HepG2 (cell line): Measurements from ENCODE around the gene ARF5. TPM values are rescaled to one million over a fixed set of nuclear protein-coding genes. Genes with fewer than 3 reads are reported as not detected.

Experiments used
- ATAC-seq: fragments of 200-7000 bp; cut with Tn5 transposase; 3 replicates; pipeline ENCODE4 v1.9.1; 2020; ENCODE audit warnings: mild to moderate bottlenecking, moderate library complexity
- BruUV-seq: library from RNA; stranded (reverse); fragments of 400-500 nt; replicated peaks from 2 replicates; lab custom pipeline; 2021; lab: Mats Ljungman, UMichigan
- CTCF ChIA-PET: fragments of 300-600 bp; formaldehyde crosslinking; extraction: SDS; loops from one replicate; lab custom pipeline; 2021; ENCODE audit warnings: low total read pairs, inconsistent platforms, low intra/inter-chr PET ratio; lab: Yijun Ruan, JAX
- POLR2A ChIA-PET: fragments of 350-600 bp; sonication (Branson Sonifier 250); formaldehyde crosslinking; loops from one replicate; lab custom pipeline; 2020; ENCODE audit warnings: antibody characterized with exemption, inconsistent platforms; lab: Yijun Ruan, JAX
- DNase-seq: peaks from one replicate; pipeline ENCODE4 v3.0.0-alpha.2; 2015; ENCODE audit warnings: low spot score
- FAIRE-seq: peaks from 3 replicates; lab custom pipeline; 2011; peaks lifted over from hg19 to GRCh38; lab: Jason Lieb, UNC
- H2AFZ ChIP-seq: one replicate; pipeline ENCODE4 v1.6.1; 2011; ENCODE audit warnings: low read length, inconsistent platforms
- H3K27ac ChIP-seq: fragments of 300-600 bp; 3 replicates; pipeline ENCODE4 v1.8.0; 2011; ENCODE audit warnings: mixed run types, mild to moderate bottlenecking, mixed read lengths, low read length, inconsistent platforms; ENCODE audit not compliant: insufficient read depth; ENCODE audit errors: extremely low read length
- H3K27me3 ChIP-seq, 2 experiments: fragments of 200-600 bp in 1 of 2; 2 replicates in 1 of 2; 3 replicates in 1 of 2; pipeline versions ENCODE4 v1.6.0 to v1.8.0; 2011; ENCODE audit warnings: low read length in 2 of 2, mild to moderate bottlenecking in 2 of 2, moderate library complexity in 2 of 2, inconsistent platforms in 1 of 2; ENCODE audit not compliant: insufficient read depth in 2 of 2, control insufficient read depth in 1 of 2
- H3K36me3 ChIP-seq, 2 experiments: fragments of 200-600 bp in 1 of 2; replicated peaks in 1 of 2; 2 replicates in 1 of 2; 3 replicates in 1 of 2; pipeline versions ENCODE4 v1.5.1 to v1.8.0; 2011; ENCODE audit warnings: low read length in 2 of 2, inconsistent platforms in 1 of 2; ENCODE audit not compliant: insufficient read depth in 2 of 2, control insufficient read depth in 1 of 2
- H3K4me1 ChIP-seq: 2 replicates; pipeline ENCODE4 v1.5.1; 2012; ENCODE audit warnings: low read length, inconsistent platforms; ENCODE audit not compliant: insufficient read depth
- H3K4me2 ChIP-seq: 2 replicates; pipeline ENCODE4 v1.6.0; 2011; ENCODE audit warnings: low read depth, low read length, inconsistent platforms
- H3K4me3 ChIP-seq, 3 experiments: fragments of 200-600 bp in 1 of 3; sonication (generic), shearing (Covaris generic) in 1 of 3; replicated peaks in 1 of 3; 2 replicates each; pipeline ENCODE4 v1.5.1; 2011 to 2016; ENCODE audit warnings: low read length in 3 of 3, inconsistent platforms in 2 of 3, low read depth in 2 of 3, mild to moderate bottlenecking in 2 of 3, control low read depth in 1 of 3, mixed read lengths in 1 of 3; ENCODE audit not compliant: insufficient read depth in 1 of 3
- H3K79me2 ChIP-seq: one replicate; pipeline ENCODE4 v1.6.1; 2011; ENCODE audit warnings: low read length, inconsistent platforms; ENCODE audit not compliant: insufficient read depth
- H3K9ac ChIP-seq: 2 replicates; pipeline ENCODE4 v1.6.0; 2011; ENCODE audit warnings: mild to moderate bottlenecking, low read depth, low read length, inconsistent platforms; ENCODE audit not compliant: insufficient read depth
- H3K9me3 ChIP-seq: 2 replicates; pipeline ENCODE4 v1.5.1; 2012; ENCODE audit warnings: mild to moderate bottlenecking, low read length
- H4K20me1 ChIP-seq: 2 replicates; pipeline ENCODE4 v1.6.0; 2011; ENCODE audit warnings: inconsistent platforms, mild to moderate bottlenecking, low read length, moderate library complexity; ENCODE audit not compliant: insufficient read depth
- CTCF ChIP-seq: sonication (generic); formaldehyde crosslinking; IDR thresholded peaks from 2 replicates; pipeline ENCODE4 v1.5.0; 2020; ENCODE audit warnings: mild to moderate bottlenecking, missing genetic modification reagents, moderate library complexity
- KLF6 ChIP-seq: IDR thresholded peaks from 2 replicates; pipeline ENCODE4 v1.8.0; 2016; ENCODE audit warnings: missing biosample characterization, missing genetic modification reagents
- NFIC ChIP-seq: IDR thresholded peaks from 2 replicates; pipeline ENCODE4 v1.6.1; 2012; ENCODE audit warnings: mild to moderate bottlenecking, low read length, inconsistent platforms
- RBFOX2 ChIP-seq: fragments of 200-400 bp; formaldehyde crosslinking; IDR thresholded peaks from 2 replicates; pipeline ENCODE4 v1.6.1; 2017; ENCODE audit warnings: low read depth, mild to moderate bottlenecking, low read length
- SMC3 ChIP-seq: IDR thresholded peaks from 2 replicates; pipeline ENCODE4 v1.6.1; 2011; ENCODE audit warnings: low read length, improper control_type of control experiment
- SRF ChIP-seq: IDR thresholded peaks from 2 replicates; pipeline ENCODE4 v1.6.1; 2011; ENCODE audit warnings: mild to moderate bottlenecking, low read depth, low read length, moderate library complexity
- STAG1 ChIP-seq: sonication (generic); formaldehyde crosslinking; IDR thresholded peaks from 2 replicates; pipeline ENCODE4 v1.4.0; 2020; ENCODE audit warnings: missing genetic modification reagents
- XRCC5 ChIP-seq: fragments of 200-400 bp; formaldehyde crosslinking; optimal IDR thresholded peaks from 2 replicates; pipeline ENCODE3; 2017; ENCODE audit warnings: mild to moderate bottlenecking, low read length
- YEATS4 ChIP-seq: sonication (generic); formaldehyde crosslinking; IDR thresholded peaks from 2 replicates; pipeline ENCODE4 v1.4.0; 2020; ENCODE audit warnings: missing genetic modification reagents, borderline replicate concordance
- WGBS: methylation state at CpG from one replicate; pipeline ENCODE4 v1.1.6; 2017; ENCODE audit warnings: low lambda C conversion rate; 5-methylcytosine and 5-hydroxymethylcytosine counted together
- in situ Hi-C: cut with HindIII; loops from 2 replicates; pipeline ENCODE4 v1.10.0; 2017; ENCODE audit warnings: low pct_unique_long_range_greater_than_20kb; ENCODE audit not compliant: extremely low pct_ligation_motif_present
- intact Hi-C: fragments of 100-400 bp; cut with micrococcal nuclease; formaldehyde crosslinking; loops from one replicate; pipeline ENCODE4 v1.10.0; 2022; ENCODE audit not compliant: unreplicated experiment
- polyA plus RNA-seq, 8 experiments: library from polyadenylated mRNA; depleted of rRNA in 3 of 8; stranded (reverse) in 7 of 8; unstranded in 1 of 8; fragments of >200 nt; fragmentation: Illumina TruSeq in 4 of 8; extraction: Trizol in 4 of 8; gene quantifications; 2 replicates each; pipeline versions ENCODE4 v1.2.1 to v1.2.3, GENCODE V29; 2011 to 2016; ENCODE audit warnings: low read depth in 4 of 8, missing spikeins in 1 of 8, mixed read lengths in 1 of 8; ENCODE audit not compliant: insufficient read depth in 1 of 8
- total RNA-seq, 5 experiments: library from RNA; depleted of rRNA; stranded (reverse); fragments of >200 nt; fragmentation: Illumina TruSeq; extraction: Trizol; gene quantifications; 2 replicates each; pipeline ENCODE4 v1.2.3, GENCODE V29; 2016; ENCODE audit warnings: low read depth in 1 of 5

ARF5 gene
- total and polyA plus RNA-seq, 2 of the 13 experiments (the other 11 are each of a cell fraction or from before 2014, with no cell fraction given), result 109 to 135 TPM

- Histone ChIP-seq H3K79me2 (no peaks in the 10 kb centered on the region), H3K36me3 (no peaks in the 10 kb centered on the region), H3K27me3 (peaks cover 0 to 4% of the 10 kb centered on the region in 2 experiments; a peak in 3 of 5 replicates), H3K4me3 (no peak overlapping the region), H4K20me1 (no peaks in the 10 kb centered on the region), H2AFZ (no peak overlapping the region), H3K4me1 (peaks cover 7% of the 10 kb centered on the region; the same call in 1 of the 2 replicates), H3K27ac (no peak overlapping the region), H3K9me3 (no peaks in the 10 kb centered on the region), H3K4me2 (no peak overlapping the region), H3K9ac (no peak overlapping the region)
- peak; percentile 79 for ATAC-seq
- peak; percentile 27 for DNase-seq
- BruUV-seq, result no TSS peak
- intact Hi-C loops (no loop called here), in situ Hi-C loops (no loop called here)
- peak; percentile 19; the same call in 1 of the 2 replicates for TF ChIP-seq SMC3
- TF ChIP-seq CTCF (CRISPR knock-in tag), result peak; percentile 69
- no peak for TF ChIP-seq YEATS4 (CRISPR knock-in tag)
- TF ChIP-seq STAG1 (CRISPR knock-in tag), result peak; percentile 47
- peak; percentile 48 for TF ChIP-seq XRCC5
- ChIA-PET CTCF (no interaction called here), POLR2A (no interaction called here)
- 67% methylated on average over 3 of the region's 6 CpGs for WGBS
- no peak for FAIRE-seq
Observed at GRCh38 chr7:127598318-127598717, 10.1 kb downstream of the ARF5 start.

DNA sequence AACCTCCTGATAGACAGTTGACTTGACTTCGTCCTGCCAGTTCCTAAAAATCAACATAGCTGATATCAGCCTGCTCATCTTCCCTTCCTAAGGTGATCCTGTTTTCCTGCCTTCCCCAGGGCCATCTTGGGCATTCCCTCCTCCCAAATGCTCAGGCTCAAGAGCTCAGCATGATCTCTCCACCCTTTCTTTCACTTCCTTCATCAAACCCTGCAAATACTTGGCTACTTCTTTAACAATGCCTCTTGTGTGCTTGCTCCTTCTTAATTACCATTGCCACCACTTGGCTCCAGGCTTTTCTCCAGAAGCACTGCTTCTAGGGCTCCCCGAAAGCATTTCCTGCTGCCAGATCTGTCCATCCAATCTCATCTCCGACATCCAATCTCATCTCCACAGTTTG lies 12.7 kb downstream of the ARF5 start:
- no peak for ATAC-seq
- no peak for TF ChIP-seq SRF
- TF ChIP-seq RBFOX2, result no peak
- TF ChIP-seq NFIC, result no peak
- TF ChIP-seq KLF6 (CRISPR knock-in tag), result no peak
- TF ChIP-seq, all 625 proteins: peak for 0
- CTCF ChIA-PET, result no interaction called here
- Histone ChIP-seq H3K79me2 (no peaks in the 10 kb centered on the region), H3K4me1 (no peaks in the 10 kb centered on the region), H3K27me3 (peaks cover 0 to 10% of the 10 kb centered on the region in 2 experiments; a peak in 2 of 5 replicates), H3K9ac (no peak overlapping the region), H2AFZ (no peak overlapping the region), H3K27ac (no peak overlapping the region), H3K9me3 (no peaks in the 10 kb centered on the region), H4K20me1 (no peaks in the 10 kb centered on the region), H3K4me2 (no peak overlapping the region), H3K4me3 (no peak overlapping the region), H3K36me3 (no peaks in the 10 kb centered on the region)
- BruUV-seq, result no TSS peak
- 2% methylated on average over 3 of the region's 3 CpGs for WGBS
- in situ Hi-C loops (no loop called here), intact Hi-C loops (no loop called here)
- DNase-seq (no peak), FAIRE-seq (no peak)
- POLR2A ChIA-PET, result no interaction called here
